Karpas-422 (cell line): Measurements from ENCODE around the gene MYO7B. TPM values are rescaled to one million over a fixed set of nuclear protein-coding genes. Genes with fewer than 3 reads are reported as not detected.

ENCODE experiments used
- DNase-seq: peaks from one replicate; pipeline ENCODE4 v3.0.0-alpha.2; 2015
- H2AFZ ChIP-seq: fragments of 200-600 bp; sonication (generic); 2 replicates; pipeline ENCODE4 v1.6.1; 2014; ENCODE audit warnings: antibody characterized with exemption, low read length, mixed read lengths
- H3K27ac ChIP-seq: fragments of 200-600 bp; sonication (generic); 2 replicates; pipeline ENCODE4 v1.5.1; 2014; ENCODE audit warnings: mild to moderate bottlenecking, low read length, moderate library complexity
- H3K27me3 ChIP-seq: fragments of 200-600 bp; sonication (generic); 2 replicates; pipeline ENCODE4 v1.6.1; 2014; ENCODE audit warnings: low read length, mixed read lengths
- H3K36me3 ChIP-seq: fragments of 200-600 bp; sonication (generic); 2 replicates; pipeline ENCODE4 v1.6.1; 2014; ENCODE audit warnings: low read length, mixed read lengths; ENCODE audit not compliant: insufficient read depth
- H3K4me1 ChIP-seq: fragments of 200-600 bp; sonication (generic); 2 replicates; pipeline ENCODE4 v1.6.1; 2014; ENCODE audit warnings: mild to moderate bottlenecking, low read length, mixed read lengths
- H3K4me2 ChIP-seq: fragments of 200-600 bp; sonication (generic); 2 replicates; pipeline ENCODE4 v1.6.1; 2014; ENCODE audit warnings: low read length, low read depth, mild to moderate bottlenecking; ENCODE audit not compliant: poor library complexity, severe bottlenecking
- H3K4me3 ChIP-seq: fragments of 200-600 bp; sonication (generic); 2 replicates; pipeline ENCODE4 v1.5.1; 2014; ENCODE audit warnings: mild to moderate bottlenecking, antibody characterized with exemption, low read length, mixed read lengths
- H3K79me2 ChIP-seq: fragments of 200-600 bp; sonication (generic); 2 replicates; pipeline ENCODE4 v1.6.1; 2014; ENCODE audit warnings: mild to moderate bottlenecking, low read length, mixed read lengths
- H3K9ac ChIP-seq: fragments of 200-600 bp; sonication (generic); 2 replicates; pipeline ENCODE4 v1.6.0; 2014; ENCODE audit warnings: low read length
- H3K9me2 ChIP-seq: fragments of 200-600 bp; sonication (generic), shearing (Covaris generic); replicated peaks from 2 replicates; pipeline ENCODE4 v1.6.0; 2014; ENCODE audit warnings: mild to moderate bottlenecking, low read length, moderate library complexity; ENCODE audit not compliant: insufficient read depth
- H3K9me3 ChIP-seq: fragments of 300-700, 200-600 bp; sonication (generic); 2 replicates; pipeline ENCODE4 v1.6.1; 2014; ENCODE audit warnings: low read length, mixed read lengths
- H4K20me1 ChIP-seq: fragments of 200-600 bp; sonication (generic); 2 replicates; pipeline ENCODE4 v1.6.1; 2014; ENCODE audit warnings: mild to moderate bottlenecking, antibody characterized with exemption, low read length, low read depth; ENCODE audit not compliant: insufficient read depth
- total RNA-seq: library from RNA; depleted of rRNA; stranded (reverse); fragments of >200 nt; shearing (Covaris generic); gene quantifications from 2 replicates; pipeline ENCODE4 v1.2.3, GENCODE V29; 2014; ENCODE audit warnings: low replicate concordance

MYO7B gene
- total RNA-seq, 1 experiment from 2014 or later, result 3.0 TPM

DNA sequence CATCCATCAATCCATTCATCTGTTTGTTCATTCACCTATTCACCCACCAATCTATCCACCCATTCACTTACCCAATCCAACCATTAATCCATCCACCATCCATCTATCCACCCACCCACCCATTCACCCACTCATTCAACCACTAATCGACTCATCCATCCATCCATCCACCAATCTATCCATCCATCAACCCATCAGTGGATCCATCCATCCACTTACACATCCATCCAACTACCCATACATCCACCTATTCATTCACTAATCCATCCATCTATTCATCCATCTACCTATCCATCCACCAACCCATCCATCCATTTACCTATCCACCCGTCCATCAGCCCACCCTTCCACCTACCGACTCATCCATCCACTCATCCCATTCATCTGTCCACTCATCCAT is 11.3 kb downstream of the MYO7B start:
- no peak overlapping the region for H3K27ac ChIP-seq
- H3K9me2 ChIP-seq, result no peaks in the 10 kb centered on the region

DNA sequence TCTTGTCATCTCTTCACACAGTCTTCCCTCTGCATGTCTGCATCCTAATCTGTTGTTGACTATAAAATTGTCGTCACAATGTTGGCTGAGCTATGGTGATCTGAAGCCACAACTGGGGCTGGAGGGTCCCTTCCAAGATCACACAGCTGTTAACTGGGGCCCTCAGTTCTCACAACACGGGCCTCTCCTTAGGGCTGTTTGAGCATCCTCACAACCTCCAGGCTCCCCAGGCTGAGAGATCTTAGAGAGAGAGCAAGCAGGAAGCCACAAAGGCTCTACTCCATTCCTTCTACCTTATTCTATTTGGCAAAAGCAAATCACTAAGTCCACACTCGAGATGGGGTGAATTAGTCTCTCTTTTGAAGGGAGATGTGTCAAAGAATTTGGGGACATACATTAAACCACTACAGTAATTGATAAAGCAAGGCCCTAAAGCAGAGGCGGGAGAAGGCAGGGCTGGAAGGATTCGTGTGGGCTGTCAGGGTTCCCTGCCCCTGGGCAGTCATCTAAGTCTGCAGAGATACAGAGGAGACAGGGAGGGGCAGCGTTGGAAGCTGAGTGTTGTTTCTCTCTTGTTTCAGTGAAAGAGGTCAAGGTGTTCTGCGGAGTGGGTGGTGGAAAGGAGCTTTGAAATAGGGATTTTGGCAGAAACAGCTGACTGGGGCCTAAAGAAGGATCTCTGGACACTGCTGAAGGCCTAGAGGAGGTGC is 15.9 kb downstream of the MYO7B start:
- Histone ChIP-seq H3K4me2 (no peak overlapping the region), H3K79me2 (no peaks in the 10 kb centered on the region), H3K36me3 (no peaks in the 10 kb centered on the region), H2AFZ (no peak overlapping the region), H3K9me2 (no peaks in the 10 kb centered on the region), H3K27me3 (no peaks in the 10 kb centered on the region), H3K27ac (no peak overlapping the region), H3K4me3 (no peak overlapping the region), H4K20me1 (no peaks in the 10 kb centered on the region), H3K9me3 (no peaks in the 10 kb centered on the region), H3K4me1 (no peaks in the 10 kb centered on the region), H3K9ac (no peak overlapping the region)
- no peak for DNase-seq

More for the DNA sequence above, 11.3 kb downstream of the MYO7B start:
- H3K4me1 ChIP-seq, result no peaks in the 10 kb centered on the region
- H3K9me3 ChIP-seq, result no peaks in the 10 kb centered on the region
- no peaks in the 10 kb centered on the region for H3K36me3 ChIP-seq
- H3K4me2 ChIP-seq, result no peak overlapping the region
- H4K20me1 ChIP-seq, result no peaks in the 10 kb centered on the region
- DNase-seq, result no peak
- H3K9ac ChIP-seq, result no peak overlapping the region
- H2AFZ ChIP-seq, result no peak overlapping the region
- H3K27me3 ChIP-seq, result no peaks in the 10 kb centered on the region
- H3K4me3 ChIP-seq, result no peak overlapping the region
- no peaks in the 10 kb centered on the region for H3K79me2 ChIP-seq

DNA sequence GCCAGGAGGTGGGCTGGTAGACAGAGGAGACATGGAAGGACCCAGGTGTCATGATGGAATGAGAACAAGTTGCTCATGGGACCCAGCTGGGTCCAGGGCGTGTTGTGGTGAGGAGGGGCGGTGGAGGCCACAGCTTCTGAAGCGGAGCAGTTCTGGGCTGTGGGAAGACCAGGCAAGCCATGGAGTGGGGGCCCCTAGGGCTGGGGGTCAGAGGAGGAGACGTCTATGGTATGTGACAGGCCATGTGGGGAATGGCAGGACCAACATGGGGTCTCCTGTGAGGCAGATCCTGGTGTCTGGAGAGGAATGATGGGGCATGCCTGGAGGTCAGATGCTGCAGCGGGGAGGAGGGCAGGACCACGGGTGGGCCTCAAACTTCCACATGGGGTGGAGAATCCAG is 16.9 kb downstream of the MYO7B start:
- H3K9me3 ChIP-seq, result no peaks in the 10 kb centered on the region
- no peaks in the 10 kb centered on the region for H3K79me2 ChIP-seq
- no peaks in the 10 kb centered on the region for H3K9me2 ChIP-seq
- H3K36me3 ChIP-seq, result no peaks in the 10 kb centered on the region
- H3K4me2 ChIP-seq, result no peak overlapping the region
- H4K20me1 ChIP-seq, result no peaks in the 10 kb centered on the region
- H3K27me3 ChIP-seq, result no peaks in the 10 kb centered on the region
- no peak overlapping the region for H3K9ac ChIP-seq
- no peaks in the 10 kb centered on the region for H3K4me1 ChIP-seq
- no peak overlapping the region for H3K4me3 ChIP-seq
- H3K27ac ChIP-seq, result no peak overlapping the region
- no peak for DNase-seq
- H2AFZ ChIP-seq, result no peak overlapping the region

DNA sequence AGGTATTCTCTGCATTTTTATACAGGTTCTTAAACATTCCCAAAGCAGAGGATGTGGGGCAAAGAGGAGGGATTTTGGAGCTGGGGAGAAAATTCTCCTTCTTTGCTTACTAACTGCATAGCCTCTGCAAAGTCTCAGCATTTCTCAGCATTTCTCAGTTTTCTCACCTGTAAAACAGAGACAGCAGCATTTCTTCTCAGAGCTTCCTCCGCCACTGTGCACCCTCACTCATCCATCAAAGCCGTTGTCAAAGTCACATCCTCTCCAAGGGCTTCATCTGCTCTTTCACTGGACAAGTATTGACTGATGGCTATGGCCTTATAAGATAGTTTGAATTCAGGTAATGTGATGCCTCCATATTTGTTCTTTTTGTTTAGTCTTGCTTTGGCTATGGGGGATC is 17.4 kb downstream of the MYO7B start:
- H3K79me2 ChIP-seq, result no peaks in the 10 kb centered on the region
- no peak overlapping the region for H3K4me2 ChIP-seq
- DNase-seq, result no peak

DNA sequence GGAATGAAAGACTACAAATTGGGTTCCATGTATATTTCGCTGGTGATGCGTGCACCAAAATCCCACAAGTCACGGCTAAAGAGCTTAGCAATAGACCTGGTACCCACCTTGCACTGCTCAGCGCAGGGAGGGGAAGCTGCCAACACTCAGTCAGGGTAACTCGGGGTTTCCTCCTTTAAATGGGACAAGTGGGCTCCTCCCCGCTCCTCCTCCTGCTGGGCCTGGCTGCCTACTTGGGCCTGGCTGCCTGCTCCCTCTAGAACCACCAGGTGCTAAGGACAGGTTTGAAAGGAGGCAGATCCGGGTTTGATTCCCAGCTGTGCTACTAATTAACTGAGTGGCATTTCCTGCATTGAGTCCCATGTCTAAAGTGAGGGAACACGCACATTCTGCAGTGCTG is 23.4 kb downstream of the MYO7B start:
- no peak overlapping the region for H3K9ac ChIP-seq
- no peak overlapping the region for H2AFZ ChIP-seq
- H4K20me1 ChIP-seq, result no peaks in the 10 kb centered on the region
- H3K36me3 ChIP-seq, result no peaks in the 10 kb centered on the region
- H3K9me3 ChIP-seq, result no peaks in the 10 kb centered on the region
- DNase-seq, result no peak
- H3K27ac ChIP-seq, result no peak overlapping the region
- H3K79me2 ChIP-seq, result no peaks in the 10 kb centered on the region
- no peaks in the 10 kb centered on the region for H3K27me3 ChIP-seq
- H3K4me2 ChIP-seq, result no peak overlapping the region
- H3K9me2 ChIP-seq, result no peaks in the 10 kb centered on the region
- no peaks in the 10 kb centered on the region for H3K4me1 ChIP-seq
- no peak overlapping the region for H3K4me3 ChIP-seq

More for the DNA sequence above, 17.4 kb downstream of the MYO7B start:
- Histone ChIP-seq H3K4me3 (no peak overlapping the region), H3K9me2 (no peaks in the 10 kb centered on the region), H3K9me3 (no peaks in the 10 kb centered on the region), H3K9ac (no peak overlapping the region), H3K36me3 (no peaks in the 10 kb centered on the region), H2AFZ (no peak overlapping the region), H4K20me1 (no peaks in the 10 kb centered on the region), H3K4me1 (no peaks in the 10 kb centered on the region), H3K27me3 (no peaks in the 10 kb centered on the region), H3K27ac (no peak overlapping the region)

- Histone ChIP-seq H4K20me1 (no peaks in the 10 kb centered on the region), H3K9ac (no peak overlapping the region), H3K36me3 (no peaks in the 10 kb centered on the region), H3K79me2 (no peaks in the 10 kb centered on the region), H3K9me2 (no peaks in the 10 kb centered on the region), H2AFZ (no peak overlapping the region), H3K27me3 (no peaks in the 10 kb centered on the region), H3K4me3 (no peak overlapping the region), H3K4me2 (no peak overlapping the region), H3K4me1 (no peaks in the 10 kb centered on the region), H3K27ac (no peak overlapping the region), H3K9me3 (no peaks in the 10 kb centered on the region)
- no peak for DNase-seq
Measured at GRCh38 chr2:127559454-127559853, 24.0 kb downstream of the MYO7B start.

DNA sequence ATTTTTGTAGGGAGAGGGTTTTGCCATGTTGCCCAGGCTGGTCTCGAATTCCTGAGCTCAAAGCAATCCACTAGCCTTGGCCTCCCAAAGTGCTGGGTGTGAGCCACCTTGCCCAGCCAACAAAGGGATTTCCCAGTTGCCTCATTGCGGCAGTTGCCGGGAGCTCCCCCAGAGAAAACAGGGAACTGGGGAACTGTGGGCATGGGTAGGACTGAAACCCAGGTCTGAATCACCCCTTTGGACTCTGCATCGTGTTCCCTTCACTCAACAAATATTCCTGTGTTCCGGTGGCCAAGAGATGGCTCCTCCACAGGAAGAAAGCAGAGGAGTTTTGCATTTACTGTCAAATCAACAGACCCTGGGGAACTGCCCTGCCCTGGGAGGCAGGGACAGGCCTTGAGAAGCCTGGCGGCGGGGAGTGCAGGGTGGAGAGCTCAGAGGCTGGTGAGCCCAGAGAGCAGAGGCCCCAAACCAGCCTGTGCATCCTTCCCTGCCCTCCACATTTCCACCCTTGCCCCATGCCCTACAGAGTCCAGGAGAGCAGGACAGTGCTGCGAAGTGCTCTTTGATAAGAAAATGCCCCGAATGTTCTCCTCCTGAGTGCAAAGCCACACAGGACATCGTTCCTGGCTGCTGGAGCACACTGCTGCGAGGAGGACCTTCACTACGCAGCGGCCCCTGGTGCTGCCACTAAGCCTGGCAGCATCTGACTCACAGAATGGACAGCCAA is 24.9 kb downstream of the MYO7B start:
- Histone ChIP-seq H3K36me3 (no peaks in the 10 kb centered on the region), H3K9ac (no peak overlapping the region), H4K20me1 (no peaks in the 10 kb centered on the region), H3K79me2 (no peaks in the 10 kb centered on the region), H3K9me2 (no peaks in the 10 kb centered on the region), H3K4me3 (no peak overlapping the region), H3K27ac (no peak overlapping the region), H3K4me1 (no peaks in the 10 kb centered on the region), H3K4me2 (no peak overlapping the region), H3K27me3 (no peaks in the 10 kb centered on the region), H2AFZ (no peak overlapping the region), H3K9me3 (no peaks in the 10 kb centered on the region)
- DNase-seq, result no peak

- H3K4me3 ChIP-seq, result no peak overlapping the region
- H2AFZ ChIP-seq, result no peak overlapping the region
- no peaks in the 10 kb centered on the region for H3K36me3 ChIP-seq
- no peaks in the 10 kb centered on the region for H3K27me3 ChIP-seq
- H3K79me2 ChIP-seq, result no peaks in the 10 kb centered on the region
- H3K9me3 ChIP-seq, result no peaks in the 10 kb centered on the region
- no peak overlapping the region for H3K4me2 ChIP-seq
- H3K9ac ChIP-seq, result no peak overlapping the region
- no peaks in the 10 kb centered on the region for H4K20me1 ChIP-seq
- no peaks in the 10 kb centered on the region for H3K9me2 ChIP-seq
- no peak overlapping the region for H3K27ac ChIP-seq
- DNase-seq, result no peak
- no peaks in the 10 kb centered on the region for H3K4me1 ChIP-seq
Measured at GRCh38 chr2:127560931-127561280, 25.4 kb downstream of the MYO7B start.
